Endothelial cell of umbilical vein (primary cell): ENCODE measurements around the gene SBK1. TPM values are rescaled to one million over a fixed set of nuclear protein-coding genes. Genes with fewer than 3 reads are reported as not detected.
A peak's percentile ranks its signal among the peaks of the same experiment; 100 is the strongest.

Experiments used
- BruUV-seq: library from RNA; stranded (reverse); fragments of 400-500 nt; replicated peaks from 2 replicates; lab custom pipeline; 2021; lab: Mats Ljungman, UMichigan
- CTCF ChIA-PET: fragments of 300-600, 350-600 bp; sonication (Branson Sonifier 250); formaldehyde crosslinking; loops from one replicate; lab custom pipeline; 2021; ENCODE audit warnings: antibody characterized with exemption, inconsistent platforms; lab: Charles Lee
- POLR2A ChIA-PET: fragments of 300-600, 350-600 bp; sonication (Branson Sonifier 250); formaldehyde crosslinking; loops from one replicate; lab custom pipeline; 2021; ENCODE audit warnings: antibody characterized with exemption, inconsistent platforms; lab: Charles Lee
- DNase-seq: peaks from one replicate; pipeline ENCODE4 v3.0.0-alpha.2; 2011; ENCODE audit warnings: low read depth, low spot score
- FAIRE-seq: peaks from 2 replicates; lab custom pipeline; 2011; peaks lifted over from hg19 to GRCh38; lab: Jason Lieb, UNC
- H2AFZ ChIP-seq: 2 replicates; pipeline ENCODE4 v1.6.0; 2012; ENCODE audit warnings: low read depth, low read length, control low read depth, inconsistent platforms
- H3K27ac ChIP-seq: 2 replicates; pipeline ENCODE4 v1.5.1; 2011; ENCODE audit warnings: low read depth, mild to moderate bottlenecking, control low read depth, low read length, moderate library complexity; ENCODE audit not compliant: insufficient read depth
- H3K27me3 ChIP-seq, 2 experiments: 2 replicates each; pipeline versions ENCODE4 v1.6.0 to v1.6.1; 2011; ENCODE audit warnings: low read length in 2 of 2, mixed read lengths in 1 of 2; ENCODE audit not compliant: control insufficient read depth in 2 of 2, insufficient read depth in 2 of 2
- H3K36me3 ChIP-seq, 2 experiments: 2 replicates in 1 of 2; 3 replicates in 1 of 2; pipeline ENCODE4 v1.5.1; 2011; ENCODE audit warnings: low read length in 2 of 2, mild to moderate bottlenecking in 1 of 2, moderate library complexity in 1 of 2; ENCODE audit not compliant: control insufficient read depth in 2 of 2, insufficient read depth in 2 of 2; ENCODE audit errors: extremely low read depth in 1 of 2
- H3K4me1 ChIP-seq: 3 replicates; pipeline ENCODE4 v1.5.1; 2011; ENCODE audit warnings: mild to moderate bottlenecking, low read length; ENCODE audit not compliant: control insufficient read depth, insufficient read depth; ENCODE audit errors: extremely low read depth
- H3K4me2 ChIP-seq: 2 replicates; pipeline ENCODE4 v1.6.1; 2011; ENCODE audit warnings: low read length, control low read depth, mixed read lengths; ENCODE audit not compliant: insufficient read depth
- H3K4me3 ChIP-seq, 3 experiments: fragments of 200-600 bp in 1 of 3; sonication (generic), shearing (Covaris generic) in 1 of 3; replicated peaks in 1 of 3; 2 replicates each; pipeline ENCODE4 v1.5.1; 2011 to 2016; ENCODE audit warnings: control low read depth in 3 of 3, low read length in 3 of 3, mild to moderate bottlenecking in 2 of 3, inconsistent platforms in 1 of 3, low read depth in 1 of 3, moderate library complexity in 1 of 3; ENCODE audit not compliant: insufficient read depth in 1 of 3
- H3K79me2 ChIP-seq: 2 replicates; pipeline ENCODE4 v1.6.0; 2012; ENCODE audit warnings: low read length, inconsistent platforms; ENCODE audit not compliant: control insufficient read depth, insufficient read depth
- H3K9ac ChIP-seq: replicated peaks from 2 replicates; pipeline ENCODE3; 2011; ENCODE audit warnings: low read length, control low read depth; ENCODE audit not compliant: insufficient read depth; ENCODE audit errors: extremely low read depth
- H3K9me1 ChIP-seq: replicated peaks from 3 replicates; pipeline ENCODE4 v1.6.0; 2011; ENCODE audit warnings: mild to moderate bottlenecking, low read length; ENCODE audit not compliant: control insufficient read depth, insufficient read depth; ENCODE audit errors: extremely low read depth
- H3K9me3 ChIP-seq: replicated peaks from 2 replicates; pipeline ENCODE4 v1.5.1; 2012; ENCODE audit warnings: low read length, inconsistent platforms; ENCODE audit not compliant: control insufficient read depth, insufficient read depth
- H4K20me1 ChIP-seq: replicated peaks from 2 replicates; pipeline ENCODE3; 2011; ENCODE audit warnings: mild to moderate bottlenecking, low read length; ENCODE audit not compliant: control insufficient read depth, insufficient read depth; ENCODE audit errors: extremely low read depth
- EZH2 ChIP-seq: IDR thresholded peaks from 2 replicates; pipeline ENCODE4 v1.6.1; 2012; ENCODE audit warnings: borderline replicate concordance, low read depth, mild to moderate bottlenecking, moderate library complexity, low read length, inconsistent platforms; ENCODE audit not compliant: severe bottlenecking
- FOS ChIP-seq: IDR thresholded peaks from 2 replicates; pipeline ENCODE4 v1.6.1; 2011; ENCODE audit warnings: mild to moderate bottlenecking, low read length, moderate library complexity, borderline replicate concordance; ENCODE audit not compliant: insufficient read depth
- GATA2 ChIP-seq: IDR thresholded peaks from 2 replicates; pipeline ENCODE4 v1.7.0; 2011; ENCODE audit warnings: low read depth, mild to moderate bottlenecking, moderate library complexity, mixed read lengths, low read length; ENCODE audit not compliant: insufficient read length, insufficient read depth
- POLR2A ChIP-seq: IDR thresholded peaks from 2 replicates; pipeline ENCODE4 v1.6.1; 2012; ENCODE audit warnings: low read depth, mild to moderate bottlenecking, control low read depth, low read length
- POLR2AphosphoS5 ChIP-seq: IDR thresholded peaks from 2 replicates; pipeline ENCODE4 v1.6.1; 2012; ENCODE audit warnings: low read depth, mild to moderate bottlenecking, control low read depth, low read length, moderate library complexity; ENCODE audit not compliant: insufficient read depth
- dilution Hi-C: fragments of 300-500 bp; cut with MboI; formaldehyde crosslinking; loops from one replicate; pipeline ENCODE4 v1.15.0; 2019; ENCODE audit warnings: low sequenced_read_pairs; ENCODE audit not compliant: extremely low pct_ligation_motif_present
- intact Hi-C: fragments of 100-400 bp; cut with micrococcal nuclease; formaldehyde crosslinking; loops from one replicate; pipeline ENCODE4 v1.10.0; 2022
- polyA plus RNA-seq, 4 experiments: library from polyadenylated mRNA; depleted of rRNA in 3 of 4; stranded (reverse) in 3 of 4; unstranded in 1 of 4; fragments of >200 nt; gene quantifications; 2 replicates each; pipeline versions ENCODE4 v1.2.1 to v1.2.3, GENCODE V29; 2011 to 2012; ENCODE audit warnings: missing spikeins in 1 of 4
- total RNA-seq: library from RNA; stranded (reverse); gene quantifications from 2 replicates; pipeline ENCODE4 v1.2.3, GENCODE V29; 2021
- TF ChIP-seq, protein P1 (sequence below), 2 donors: IDR thresholded peaks; 1 replicate in 1 of 2; 2 replicates in 1 of 2; pipeline ENCODE4 v1.5.1; 2011; ENCODE audit warnings: low read length in 2 of 2, mild to moderate bottlenecking in 2 of 2, moderate library complexity in 2 of 2, control low read depth in 1 of 2, inconsistent platforms in 1 of 2, low read depth in 1 of 2; ENCODE audit not compliant: insufficient read depth in 1 of 2; ENCODE audit errors: extremely low read depth in 1 of 2

Gene SBK1
- total and polyA plus RNA-seq, 2 donors (not counting 3 experiments of a cell fraction or from before 2014, with no cell fraction given), result 0.19 to 0.51 TPM

DNA sequence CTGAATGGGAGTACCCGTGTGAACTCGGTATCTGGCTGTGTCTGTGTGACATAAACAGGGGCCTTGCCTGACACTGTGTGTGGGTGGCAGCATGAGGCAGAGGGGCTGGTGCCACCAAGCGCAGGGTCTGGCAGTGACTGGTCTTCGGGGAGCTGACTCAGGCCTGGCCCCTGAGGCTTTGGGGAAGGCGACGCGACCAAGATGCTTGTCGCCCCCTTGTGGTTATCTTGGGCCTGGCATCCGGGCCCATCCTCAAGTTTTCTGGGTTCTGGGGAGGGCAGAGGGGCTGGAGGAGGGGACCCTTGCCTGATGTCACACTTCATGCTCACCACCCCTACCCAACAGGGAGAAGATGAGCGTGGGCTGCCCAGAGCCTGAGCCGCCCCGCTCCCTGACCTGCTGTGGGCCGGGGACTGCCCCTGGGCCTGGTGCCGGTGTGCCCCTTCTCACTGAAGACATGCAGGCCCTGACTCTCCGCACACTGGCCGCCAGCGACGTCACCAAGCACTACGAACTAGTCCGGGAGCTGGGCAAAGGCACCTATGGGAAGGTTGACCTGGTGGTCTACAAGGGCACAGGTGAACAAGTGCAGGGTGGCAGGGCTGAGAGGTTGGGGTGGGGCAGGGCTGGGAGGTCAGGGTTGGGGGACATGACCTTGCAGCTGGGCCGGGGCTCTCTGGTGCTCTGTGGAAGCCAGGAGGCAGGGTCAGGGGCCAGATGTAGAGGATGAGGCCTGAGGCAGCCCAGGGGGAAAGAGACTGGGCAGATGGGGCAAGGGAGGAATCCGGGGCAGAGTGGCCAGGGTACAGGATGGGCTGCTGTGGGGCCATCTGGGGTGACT lies 24.9 kb downstream of the SBK1 start:
- no peaks in the 10 kb centered on the region for H3K79me2 ChIP-seq
- no peak overlapping the region for H3K4me2 ChIP-seq
- no peaks in the 10 kb centered on the region for H3K9me1 ChIP-seq
- H3K9me3 ChIP-seq, result no peaks in the 10 kb centered on the region
- TF ChIP-seq, protein P1, sequence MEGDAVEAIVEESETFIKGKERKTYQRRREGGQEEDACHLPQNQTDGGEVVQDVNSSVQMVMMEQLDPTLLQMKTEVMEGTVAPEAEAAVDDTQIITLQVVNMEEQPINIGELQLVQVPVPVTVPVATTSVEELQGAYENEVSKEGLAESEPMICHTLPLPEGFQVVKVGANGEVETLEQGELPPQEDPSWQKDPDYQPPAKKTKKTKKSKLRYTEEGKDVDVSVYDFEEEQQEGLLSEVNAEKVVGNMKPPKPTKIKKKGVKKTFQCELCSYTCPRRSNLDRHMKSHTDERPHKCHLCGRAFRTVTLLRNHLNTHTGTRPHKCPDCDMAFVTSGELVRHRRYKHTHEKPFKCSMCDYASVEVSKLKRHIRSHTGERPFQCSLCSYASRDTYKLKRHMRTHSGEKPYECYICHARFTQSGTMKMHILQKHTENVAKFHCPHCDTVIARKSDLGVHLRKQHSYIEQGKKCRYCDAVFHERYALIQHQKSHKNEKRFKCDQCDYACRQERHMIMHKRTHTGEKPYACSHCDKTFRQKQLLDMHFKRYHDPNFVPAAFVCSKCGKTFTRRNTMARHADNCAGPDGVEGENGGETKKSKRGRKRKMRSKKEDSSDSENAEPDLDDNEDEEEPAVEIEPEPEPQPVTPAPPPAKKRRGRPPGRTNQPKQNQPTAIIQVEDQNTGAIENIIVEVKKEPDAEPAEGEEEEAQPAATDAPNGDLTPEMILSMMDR (IDR thresholded peaks at IDR 0.05; ENCODE audit: extremely low read depth in 1 of 2, insufficient read depth in 1 of 2, low read depth in 1 of 2, low read length in 2 of 2), result peak; percentile 81 to 92
- no peak for TF ChIP-seq POLR2AphosphoS5
- TF ChIP-seq GATA2, result no peak
- TF ChIP-seq FOS, result no peak
- no peak for TF ChIP-seq POLR2A
- TF ChIP-seq EZH2, result no peak
- POLR2A ChIA-PET, result no interaction called here
- no peak overlapping the region for H3K27ac ChIP-seq
- H3K4me3 ChIP-seq, result no peak overlapping the region
- FAIRE-seq (peak; percentile 84), DNase-seq (peak; percentile 44)
- H3K27me3 ChIP-seq, result no peaks in the 10 kb centered on the region
- H3K36me3 ChIP-seq, result no peaks in the 10 kb centered on the region
- BruUV-seq, result no TSS peak
- H4K20me1 ChIP-seq, result no peaks in the 10 kb centered on the region
- CTCF ChIA-PET, result interaction anchor here (0.6 to 2.3 kb wide), 13 partner anchors 9 to 286 kb away, joined by 3 to 26 read pairs (median 4); no protein-coding TSS in a partner anchor
- no peak overlapping the region for H2AFZ ChIP-seq
- H3K4me1 ChIP-seq, result no peaks in the 10 kb centered on the region
- dilution Hi-C loops, result no loop called here
- no peak overlapping the region for H3K9ac ChIP-seq
- intact Hi-C loops, result loop anchor here (1.0 kb wide), 1 partner anchor 40 kb away; no protein-coding TSS in a partner anchor
